ENCODE results near the gene S100A11. TPM values are rescaled to one million over a fixed set of nuclear protein-coding genes. Genes with fewer than 3 reads are reported as not detected.
A peak's percentile ranks its signal among the peaks of the same experiment; 100 is the strongest.

Gene S100A11
- polyA plus RNA-seq, 3 donors = 1,184 to 3,364 (median 2,621) TPM

- H3K27ac Mint-ChIP-seq = no peak overlapping the region
- H3K9me3 ChIP-seq (replicated peaks in 1 of 2; ENCODE audit: control insufficient read depth in 1 of 2, insufficient read depth in 1 of 2, low read length in 2 of 2) = no peaks in the 10 kb centered on the region
- DNase-seq = no peak
- peaks cover 1 to 4% (median 2%) of the 10 kb centered on the region in 3 donors for H3K27me3 Mint-ChIP-seq (ENCODE audit: low read depth in 3 of 3)
- peaks cover 95% of the 10 kb centered on the region for H4K20me1 ChIP-seq (ENCODE audit: insufficient read depth, low read length)
- H3K4me2 ChIP-seq (replicated peaks; ENCODE audit: extremely low read depth, low read length, poor library complexity, severe bottlenecking) = no peak overlapping the region
- no peak overlapping the region for H3K4me3 Mint-ChIP-seq
- no peaks in the 10 kb centered on the region for H3K27me3 ChIP-seq (ENCODE audit: control insufficient read depth in 2 of 2, insufficient read depth in 2 of 2, low read length in 2 of 2)
- peaks cover 56% of the 10 kb centered on the region for H3K4me1 Mint-ChIP-seq
- TF ChIP-seq CTCF (IDR thresholded peaks at IDR 0.05) = no peak
- peaks cover 63% of the 10 kb centered on the region for H3K79me2 ChIP-seq (ENCODE audit: insufficient read depth, low read length)
- no peak overlapping the region for H3K9ac ChIP-seq (ENCODE audit: insufficient read depth, low read length, poor library complexity, severe bottlenecking)
- H3K36me3 Mint-ChIP-seq = peaks cover 69 to 83% of the 10 kb centered on the region in 2 donors
- 100% methylated on average over 1 of the region's 2 CpGs for WGBS (ENCODE audit: insufficient coverage)
- no peak overlapping the region for H3K4me3 ChIP-seq (replicated peaks in 1 of 3; ENCODE audit: low read depth in 2 of 3, low read length in 3 of 3)
- H3K9me3 Mint-ChIP-seq = no peaks in the 10 kb centered on the region
- intact Hi-C loops (cut with micrococcal nuclease) = no loop called here
- H3K4me1 ChIP-seq (ENCODE audit: control insufficient read depth in 1 of 2, insufficient read depth in 2 of 2, low read length in 2 of 2) = peaks cover 48 to 54% of the 10 kb centered on the region in 2 donors
- peaks cover 55 to 65% of the 10 kb centered on the region in 2 donors for H3K36me3 ChIP-seq (replicated peaks in 1 of 2; ENCODE audit: control insufficient read depth in 1 of 2, insufficient read depth in 2 of 2, low read length in 2 of 2)
- no peak overlapping the region for H2AFZ ChIP-seq (ENCODE audit: insufficient read depth, low read depth, low read length, poor library complexity, severe bottlenecking)
- H3K27ac ChIP-seq (ENCODE audit: low read depth in 1 of 2, low read length in 2 of 2) = no peak overlapping the region
These were observed 51.5 kb downstream of the S100A11 start for GRCh38 chr1:151985270-151985669.

- Mint-ChIP-seq H3K27me3 (ENCODE audit: low read depth in 3 of 3) (peaks cover 1 to 4% (median 2%) of the 10 kb centered on the region in 3 donors), H3K9me3 (no peaks in the 10 kb centered on the region), H3K4me1 (peaks cover 47% of the 10 kb centered on the region), H3K36me3 (peaks cover 72 to 85% of the 10 kb centered on the region in 2 donors), H3K4me3 (no peak overlapping the region), H3K27ac (no peak overlapping the region)
- no peak for DNase-seq
- no peak overlapping the region for H3K4me3 ChIP-seq (replicated peaks in 1 of 3; ENCODE audit: low read depth in 2 of 3, low read length in 3 of 3)
- H4K20me1 ChIP-seq (ENCODE audit: insufficient read depth, low read length) = peaks cover 91% of the 10 kb centered on the region
- no CpG with 5 or more reads among the region's 1 CpG for WGBS (ENCODE audit: insufficient coverage)
- intact Hi-C loops (cut with micrococcal nuclease) = no loop called here
- H3K36me3 ChIP-seq (replicated peaks in 1 of 2; ENCODE audit: control insufficient read depth in 1 of 2, insufficient read depth in 2 of 2, low read length in 2 of 2) = peaks cover 55 to 65% of the 10 kb centered on the region in 2 donors
- no peak overlapping the region for H3K9ac ChIP-seq (ENCODE audit: insufficient read depth, low read length, poor library complexity, severe bottlenecking)
- peak overlapping the region in 1 of 2 donors; percentile 12 for H3K27ac ChIP-seq (ENCODE audit: low read depth in 1 of 2, low read length in 2 of 2)
- no peaks in the 10 kb centered on the region for H3K27me3 ChIP-seq (ENCODE audit: control insufficient read depth in 2 of 2, insufficient read depth in 2 of 2, low read length in 2 of 2)
- TF ChIP-seq CTCF (IDR thresholded peaks at IDR 0.05) = no peak
- H3K9me3 ChIP-seq (replicated peaks in 1 of 2; ENCODE audit: control insufficient read depth in 1 of 2, insufficient read depth in 1 of 2, low read length in 2 of 2) = no peaks in the 10 kb centered on the region
- H3K4me1 ChIP-seq (ENCODE audit: control insufficient read depth in 1 of 2, insufficient read depth in 2 of 2, low read length in 2 of 2) = peaks cover 39 to 46% of the 10 kb centered on the region in 2 donors
- no peak overlapping the region for H2AFZ ChIP-seq (ENCODE audit: insufficient read depth, low read depth, low read length, poor library complexity, severe bottlenecking)
- peaks cover 55% of the 10 kb centered on the region for H3K79me2 ChIP-seq (ENCODE audit: insufficient read depth, low read length)
- H3K4me2 ChIP-seq (replicated peaks; ENCODE audit: extremely low read depth, low read length, poor library complexity, severe bottlenecking) = no peak overlapping the region
These were observed 52.4 kb downstream of the S100A11 start for GRCh38 chr1:151984313-151984956.

Small RNA genes lying within 50 kb of the gene (small RNA-seq; reads per million reads assigned to genes)
- gene SPTLC1P4 (ENCODE audit: insufficient read length, low read depth) = not detected

Other genes starting within 250 kb of the S100A11 start
- gene TDRKH, start 246.5 kb downstream of the S100A11 start, polyA plus RNA-seq = 1 to 10 TPM in 2 of 3 donors, under 1 TPM in 1; 0.72 to 1.6 (median 1.1) TPM
- not detected for gene LINGO4, start 231.6 kb downstream of the S100A11 start, polyA plus RNA-seq
- under 1 TPM in 1 of 3 donors, not detected in 2; 0.03 TPM for gene RORC, start 205.2 kb downstream of the S100A11 start, polyA plus RNA-seq
- not detected for gene C2CD4D, start 197.2 kb downstream of the S100A11 start, polyA plus RNA-seq
- not detected for gene THEM5, start 183.3 kb downstream of the S100A11 start, polyA plus RNA-seq
- 1 to 10 TPM; 3.7 to 6.0 (median 4.6) TPM for gene THEM4, start 127.5 kb downstream of the S100A11 start, polyA plus RNA-seq
- gene S100A10, start 43.1 kb downstream of the S100A11 start, polyA plus RNA-seq = 1,000 to 10,000 TPM in 2 of 3 donors, 100 to 1,000 TPM in 1; 422 to 2,138 (median 2,129) TPM
- not detected for gene TCHHL1, start 52.1 kb upstream of the S100A11 start, polyA plus RNA-seq
- not detected for gene TCHH, start 78.4 kb upstream of the S100A11 start, polyA plus RNA-seq
- not detected for gene RPTN, start 122.2 kb upstream of the S100A11 start, polyA plus RNA-seq
- gene HRNR, start 187.2 kb upstream of the S100A11 start, polyA plus RNA-seq = not detected

Measured in CD14-positive monocyte (primary cell).